Mesendoderm (in vitro differentiated cells): ENCODE measurements around the gene HTR6.

ENCODE experiments used
- DNase-seq: peaks from one replicate; pipeline ENCODE4 v3.0.0; 2013
- H2AK5ac ChIP-seq: 2 replicates; pipeline ENCODE4 v1.6.1; 2013; ENCODE audit warnings: low read length, inconsistent platforms
- H2BK120ac ChIP-seq: 2 replicates; pipeline ENCODE4 v1.6.1; 2013; ENCODE audit warnings: low read depth, mild to moderate bottlenecking, low read length, moderate library complexity, mixed read lengths
- H2BK15ac ChIP-seq: replicated peaks from 2 replicates; pipeline ENCODE4 v1.6.1; 2013; ENCODE audit warnings: low read depth, mild to moderate bottlenecking, moderate library complexity
- H2BK5ac ChIP-seq: 2 replicates; pipeline ENCODE4 v1.6.1; 2013; ENCODE audit warnings: low read length, inconsistent platforms
- H3K18ac ChIP-seq: 2 replicates; pipeline ENCODE4 v1.6.1; 2013; ENCODE audit warnings: mild to moderate bottlenecking, low read length, mixed read lengths
- H3K23ac ChIP-seq: one replicate; pipeline ENCODE4 v1.6.1; 2013; ENCODE audit warnings: low read length
- H3K27ac ChIP-seq: 2 replicates; pipeline ENCODE4 v1.5.1; 2013; ENCODE audit warnings: low read depth, mild to moderate bottlenecking, inconsistent platforms, low read length, moderate library complexity
- H3K27me3 ChIP-seq: 2 replicates; pipeline ENCODE4 v1.6.1; 2013; ENCODE audit warnings: low read length, control low read depth, mild to moderate bottlenecking, inconsistent platforms; ENCODE audit not compliant: insufficient read depth, poor library complexity
- H3K36me3 ChIP-seq: 2 replicates; pipeline ENCODE4 v1.6.1; 2013; ENCODE audit warnings: low read length, inconsistent platforms; ENCODE audit not compliant: control insufficient read depth, insufficient read depth
- H3K4ac ChIP-seq: one replicate; pipeline ENCODE4 v1.6.1; 2013; ENCODE audit warnings: low read depth, mild to moderate bottlenecking, low read length, moderate library complexity
- H3K4me1 ChIP-seq: 2 replicates; pipeline ENCODE4 v1.6.1; 2013; ENCODE audit warnings: low read depth, low read length, inconsistent platforms; ENCODE audit not compliant: control insufficient read depth
- H3K4me2 ChIP-seq: 2 replicates; pipeline ENCODE4 v1.6.1; 2013; ENCODE audit warnings: low read length
- H3K4me3 ChIP-seq: 2 replicates; pipeline ENCODE4 v1.5.1; 2013; ENCODE audit warnings: mild to moderate bottlenecking, low read length
- H3K56ac ChIP-seq: one replicate; pipeline ENCODE4 v1.6.1; 2013; ENCODE audit warnings: low read length
- H3K79me1 ChIP-seq: 2 replicates; pipeline ENCODE4 v1.6.1; 2013; ENCODE audit warnings: low read length, inconsistent platforms
- H3K79me2 ChIP-seq: 2 replicates; pipeline ENCODE4 v1.6.1; 2013; ENCODE audit warnings: mild to moderate bottlenecking, low read length; ENCODE audit not compliant: control insufficient read depth, insufficient read depth
- H3K9ac ChIP-seq: 2 replicates; pipeline ENCODE4 v1.6.1; 2013; ENCODE audit warnings: low read length, inconsistent platforms
- H4K5ac ChIP-seq: one replicate; pipeline ENCODE4 v1.6.1; 2013; ENCODE audit warnings: low read length
- H4K8ac ChIP-seq: one replicate; pipeline ENCODE4 v1.6.1; 2013; ENCODE audit warnings: low read depth, mild to moderate bottlenecking, control low read depth, low read length, moderate library complexity
- WGBS: extraction: QIAGEN DNeasy Blood & Tissue Kit; methylation state at CpG from one replicate; pipeline ENCODE4 v1.1.7; 2013; ENCODE audit warnings: low lambda C conversion rate, missing lambda C conversion rate; ENCODE audit not compliant: insufficient coverage; ENCODE audit errors: extremely low coverage; 5-methylcytosine and 5-hydroxymethylcytosine counted together

HTR6 gene

DNA sequence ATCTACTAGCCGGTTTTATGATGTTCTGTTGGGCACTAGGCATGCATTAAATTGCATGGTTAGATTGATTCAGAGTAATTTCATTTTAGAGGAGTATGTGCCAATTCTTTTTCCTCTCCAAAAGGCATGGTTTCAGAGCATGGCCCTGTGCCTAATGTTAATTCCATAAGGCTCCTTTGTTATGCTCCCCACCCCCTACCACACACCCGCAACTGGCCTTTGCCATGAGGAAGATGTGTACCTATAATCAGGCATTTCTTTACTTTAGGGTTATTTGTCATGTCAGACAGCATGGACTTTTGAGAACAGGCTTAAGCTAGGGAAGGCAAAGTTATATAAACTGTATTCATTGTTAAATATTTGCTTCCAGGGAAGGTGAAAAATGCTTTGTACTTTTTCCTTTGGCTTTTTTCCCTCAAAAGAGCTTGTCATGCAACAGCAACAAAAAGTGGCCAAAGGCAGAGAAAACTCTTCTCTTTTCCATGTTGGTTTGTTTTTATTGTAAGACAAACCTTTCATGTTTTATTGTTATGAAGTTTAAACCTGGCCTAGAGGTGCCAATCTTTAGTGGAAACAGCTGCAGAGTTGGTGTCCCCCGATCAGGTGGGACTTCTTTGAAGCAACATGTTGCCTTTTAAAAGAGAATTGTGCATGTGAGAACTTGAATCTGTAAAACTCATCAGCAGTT, 44.8 kb upstream of the HTR6 start:
- Histone ChIP-seq H3K79me2 (peaks cover 7% of the 10 kb centered on the region), H4K5ac (no peak overlapping the region), H3K27ac (no peak overlapping the region), H3K56ac (no peak overlapping the region), H3K27me3 (no peaks in the 10 kb centered on the region), H2BK15ac (no peak overlapping the region), H4K8ac (no peak overlapping the region), H2BK5ac (no peak overlapping the region), H3K4me1 (no peaks in the 10 kb centered on the region), H3K18ac (no peak overlapping the region), H2AK5ac (no peak overlapping the region), H3K79me1 (peaks cover 10% of the 10 kb centered on the region), H3K36me3 (no peaks in the 10 kb centered on the region), H3K4me3 (no peak overlapping the region), H3K9ac (no peak overlapping the region), H3K23ac (no peak overlapping the region), H3K4me2 (no peak overlapping the region), H3K4ac (no peak overlapping the region), H2BK120ac (no peak overlapping the region)
- no CpG with 5 or more reads among the region's 3 CpGs for WGBS
- DNase-seq, result no peak

DNA sequence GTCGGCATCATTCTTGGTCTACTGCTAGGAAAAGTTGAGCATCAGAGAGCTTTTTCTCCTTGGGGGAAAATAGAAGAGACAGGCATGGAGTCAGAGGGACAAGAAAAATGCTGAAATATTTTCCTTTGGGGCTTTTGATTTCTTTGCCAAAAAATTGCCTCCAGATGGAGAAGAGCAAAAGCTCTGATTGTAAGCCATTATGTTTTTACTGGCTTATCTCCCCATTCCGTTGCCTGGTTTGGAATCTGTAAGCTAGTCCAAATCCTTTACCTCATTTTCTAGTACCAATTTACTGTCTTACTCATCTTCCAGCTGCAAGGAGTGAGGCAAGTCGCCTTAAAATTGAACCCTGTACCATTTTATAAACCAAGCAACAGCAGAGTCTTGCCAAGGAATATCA, 43.9 kb upstream of the HTR6 start:
- peaks cover 12% of the 10 kb centered on the region for H3K79me1 ChIP-seq
- H3K4me3 ChIP-seq, result no peak overlapping the region
- H3K9ac ChIP-seq, result no peak overlapping the region
- no peak overlapping the region for H3K18ac ChIP-seq
- H2BK15ac ChIP-seq, result no peak overlapping the region
- H3K36me3 ChIP-seq, result no peaks in the 10 kb centered on the region
- WGBS, result no CpG with 5 or more reads among the region's 3 CpGs
- H2BK120ac ChIP-seq, result no peak overlapping the region
- no peak overlapping the region for H3K56ac ChIP-seq
- H3K4ac ChIP-seq, result no peak overlapping the region
- H3K79me2 ChIP-seq, result peaks cover 7% of the 10 kb centered on the region
- H2BK5ac ChIP-seq, result no peak overlapping the region
- no peak overlapping the region for H4K5ac ChIP-seq
- H2AK5ac ChIP-seq, result no peak overlapping the region
- H3K4me2 ChIP-seq, result no peak overlapping the region
- no peak overlapping the region for H3K23ac ChIP-seq
- DNase-seq, result no peak
- no peak overlapping the region for H4K8ac ChIP-seq
- no peak overlapping the region for H3K27ac ChIP-seq
- H3K27me3 ChIP-seq, result no peaks in the 10 kb centered on the region
- H3K4me1 ChIP-seq, result no peaks in the 10 kb centered on the region

DNA sequence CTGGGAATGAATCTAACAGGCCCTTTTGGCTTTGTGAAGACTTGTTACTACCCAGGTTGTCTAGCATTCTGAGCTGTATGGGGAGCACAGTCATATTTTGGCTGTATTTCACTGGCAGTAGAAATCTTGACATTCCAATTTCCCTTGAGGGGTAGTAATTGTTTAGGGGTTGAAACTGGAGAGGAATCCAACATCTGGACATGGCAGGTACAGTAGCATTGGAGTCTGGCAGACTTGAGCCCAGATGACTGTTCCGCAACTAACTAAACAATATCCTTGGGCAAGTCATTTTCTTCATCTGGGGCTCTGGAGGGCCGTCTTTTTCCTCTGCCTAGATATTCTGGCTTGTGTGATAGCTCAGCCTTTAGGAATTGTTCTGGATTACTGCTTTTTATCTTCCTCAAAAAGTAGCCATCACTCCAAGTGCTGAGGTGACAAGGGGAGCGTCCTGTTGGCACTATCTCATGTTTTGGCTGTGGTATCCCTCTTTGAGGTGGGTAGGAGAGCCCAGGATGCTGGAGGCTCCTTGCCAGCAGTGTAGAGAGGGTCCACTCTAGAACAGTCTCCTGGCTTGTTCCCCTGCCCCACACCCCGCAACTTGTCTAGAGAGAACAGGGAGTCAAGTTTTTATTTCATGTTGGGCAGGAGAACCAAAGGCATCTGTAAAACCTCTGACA, 43.3 kb upstream of the HTR6 start:
- H3K4ac ChIP-seq, result no peak overlapping the region
- H3K9ac ChIP-seq, result no peak overlapping the region
- H3K27ac ChIP-seq, result no peak overlapping the region
- H2BK5ac ChIP-seq, result no peak overlapping the region
- peaks cover 12% of the 10 kb centered on the region for H3K79me1 ChIP-seq
- no peak for DNase-seq
- H4K8ac ChIP-seq, result no peak overlapping the region
- H3K4me3 ChIP-seq, result no peak overlapping the region
- no peaks in the 10 kb centered on the region for H3K27me3 ChIP-seq
- H3K36me3 ChIP-seq, result no peaks in the 10 kb centered on the region
- H2AK5ac ChIP-seq, result no peak overlapping the region
- H3K4me1 ChIP-seq, result no peaks in the 10 kb centered on the region
- no peak overlapping the region for H3K56ac ChIP-seq
- WGBS, result no CpG with 5 or more reads among the region's 4 CpGs
- no peak overlapping the region for H2BK120ac ChIP-seq
- H3K4me2 ChIP-seq, result no peak overlapping the region
- peaks cover 7% of the 10 kb centered on the region for H3K79me2 ChIP-seq
- no peak overlapping the region for H3K23ac ChIP-seq
- H2BK15ac ChIP-seq, result no peak overlapping the region
- no peak overlapping the region for H3K18ac ChIP-seq
- no peak overlapping the region for H4K5ac ChIP-seq

DNA sequence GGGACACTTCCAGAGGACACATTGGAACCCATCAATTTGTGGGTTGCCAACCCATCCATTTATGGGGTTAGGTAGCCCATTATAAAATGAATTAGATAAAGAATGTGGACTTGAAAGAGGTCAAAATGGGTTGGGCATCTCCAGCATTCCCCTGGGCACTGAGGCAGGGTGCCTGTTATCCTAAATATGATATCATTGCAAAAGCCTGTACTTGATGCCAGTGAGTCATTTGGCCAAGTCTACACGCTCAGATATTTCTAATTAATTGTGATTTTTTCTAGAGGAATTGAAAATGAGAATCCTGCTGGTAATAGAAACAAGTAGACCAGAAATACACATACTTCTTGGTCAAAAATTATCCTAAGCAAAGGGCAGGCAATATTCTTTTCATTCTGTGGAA, 42.5 kb upstream of the HTR6 start:
- no peak overlapping the region for H2AK5ac ChIP-seq
- no peak overlapping the region for H3K4me2 ChIP-seq
- no peaks in the 10 kb centered on the region for H3K36me3 ChIP-seq
- H3K4ac ChIP-seq, result no peak overlapping the region
- H3K9ac ChIP-seq, result no peak overlapping the region
- no peaks in the 10 kb centered on the region for H3K27me3 ChIP-seq
- H3K4me3 ChIP-seq, result no peak overlapping the region
- H2BK120ac ChIP-seq, result no peak overlapping the region
- no peak overlapping the region for H2BK15ac ChIP-seq
- no peak overlapping the region for H4K8ac ChIP-seq
- H3K23ac ChIP-seq, result no peak overlapping the region
- H2BK5ac ChIP-seq, result no peak overlapping the region
- H3K56ac ChIP-seq, result no peak overlapping the region
- no peaks in the 10 kb centered on the region for H3K4me1 ChIP-seq
- DNase-seq, result no peak
- H3K79me1 ChIP-seq, result peaks cover 12% of the 10 kb centered on the region
- peaks cover 4% of the 10 kb centered on the region for H3K79me2 ChIP-seq
- H3K18ac ChIP-seq, result no peak overlapping the region
- WGBS, result no CpG with 5 or more reads among the region's 1 CpG
- H3K27ac ChIP-seq, result no peak overlapping the region
- H4K5ac ChIP-seq, result no peak overlapping the region

DNA sequence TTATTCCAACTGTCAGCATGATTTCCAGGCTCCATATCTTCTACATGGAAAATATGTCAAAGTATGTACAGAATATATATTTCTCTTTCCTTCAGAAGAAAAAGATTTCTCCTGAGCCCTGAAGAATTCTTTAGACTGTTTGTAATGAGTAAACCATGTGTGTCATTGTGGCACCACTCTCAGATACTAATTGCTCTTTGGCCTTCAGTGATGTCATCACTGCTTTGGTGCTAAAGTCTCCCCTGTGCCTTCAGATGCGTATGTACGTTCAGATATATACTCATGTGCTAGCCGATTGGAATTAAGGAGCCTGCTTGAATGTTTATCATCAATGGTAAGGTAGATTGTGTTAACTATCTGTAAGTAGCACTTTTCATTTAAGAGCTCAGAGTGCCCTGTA, 41.2 kb upstream of the HTR6 start:
- H3K4me1 ChIP-seq, result no peaks in the 10 kb centered on the region
- no peak overlapping the region for H2BK15ac ChIP-seq
- H3K4ac ChIP-seq, result no peak overlapping the region
- no CpG with 5 or more reads among the region's 3 CpGs for WGBS
- H3K23ac ChIP-seq, result no peak overlapping the region
- no peak overlapping the region for H3K56ac ChIP-seq
- H3K27ac ChIP-seq, result no peak overlapping the region
- H3K27me3 ChIP-seq, result no peaks in the 10 kb centered on the region
- H3K79me1 ChIP-seq, result peaks cover 11% of the 10 kb centered on the region
- H4K5ac ChIP-seq, result no peak overlapping the region
- no peak overlapping the region for H3K18ac ChIP-seq
- H3K79me2 ChIP-seq, result peaks cover 4% of the 10 kb centered on the region
- no peak for DNase-seq
- no peak overlapping the region for H2BK5ac ChIP-seq
- no peak overlapping the region for H3K9ac ChIP-seq
- H3K4me3 ChIP-seq, result no peak overlapping the region
- H4K8ac ChIP-seq, result no peak overlapping the region
- H3K4me2 ChIP-seq, result no peak overlapping the region
- H3K36me3 ChIP-seq, result no peaks in the 10 kb centered on the region
- H2BK120ac ChIP-seq, result no peak overlapping the region
- no peak overlapping the region for H2AK5ac ChIP-seq
